Measurements from ENCODE around the gene ARRDC4.

The ARRDC4 gene

GRCh38 chr15:97972366-97972765, 11.9 kb downstream of the ARRDC4 start:
- H3K4me3 ChIP-seq (ENCODE audit: control insufficient read depth, low read depth, low read length): no peak overlapping the region
- TF ChIP-seq CTCF (IDR thresholded peaks at IDR 0.05; ENCODE audit: control insufficient read depth, insufficient read depth, low read depth, low read length, missing control alignments): no peak
- DNase-seq (ENCODE audit: low read depth): no peak

GRCh38 chr15:97976129-97976528, 15.6 kb downstream of the ARRDC4 start:
- no peak for DNase-seq (ENCODE audit: low read depth)
- no peak overlapping the region for H3K4me3 ChIP-seq (ENCODE audit: control insufficient read depth, low read depth, low read length)
- TF ChIP-seq CTCF (IDR thresholded peaks at IDR 0.05; ENCODE audit: control insufficient read depth, insufficient read depth, low read depth, low read length, missing control alignments): no peak

- no peak for TF ChIP-seq CTCF (IDR thresholded peaks at IDR 0.05; ENCODE audit: control insufficient read depth, insufficient read depth, low read depth, low read length, missing control alignments)
- no peak overlapping the region for H3K4me3 ChIP-seq (ENCODE audit: control insufficient read depth, low read depth, low read length)
- DNase-seq (ENCODE audit: low read depth): no peak
These were observed 16.4 kb downstream of the ARRDC4 start for GRCh38 chr15:97976766-97977503.

DNA sequence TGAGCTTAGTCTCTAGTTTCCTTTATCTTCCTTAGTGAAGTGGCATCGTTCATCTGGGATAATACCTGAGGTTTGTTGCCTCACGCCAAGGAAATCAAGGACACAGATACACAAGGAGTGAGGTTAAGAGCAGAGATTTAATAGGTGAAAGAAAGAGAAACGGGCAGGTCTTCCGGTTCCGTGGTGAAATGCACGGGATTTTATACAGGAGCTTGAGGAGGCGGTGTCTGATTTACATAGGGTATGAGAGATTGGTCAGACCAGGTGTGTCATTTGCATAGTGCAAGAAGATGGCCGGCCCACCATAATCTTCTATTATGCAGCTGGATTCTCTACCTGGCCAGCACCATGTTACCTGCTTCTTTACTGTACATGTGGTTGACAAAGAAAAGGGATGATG, 17.2 kb downstream of the ARRDC4 start:
- no peak for DNase-seq (ENCODE audit: low read depth)
- H3K4me3 ChIP-seq (ENCODE audit: control insufficient read depth, low read depth, low read length): no peak overlapping the region
- TF ChIP-seq CTCF (IDR thresholded peaks at IDR 0.05; ENCODE audit: control insufficient read depth, insufficient read depth, low read depth, low read length, missing control alignments): no peak

DNA sequence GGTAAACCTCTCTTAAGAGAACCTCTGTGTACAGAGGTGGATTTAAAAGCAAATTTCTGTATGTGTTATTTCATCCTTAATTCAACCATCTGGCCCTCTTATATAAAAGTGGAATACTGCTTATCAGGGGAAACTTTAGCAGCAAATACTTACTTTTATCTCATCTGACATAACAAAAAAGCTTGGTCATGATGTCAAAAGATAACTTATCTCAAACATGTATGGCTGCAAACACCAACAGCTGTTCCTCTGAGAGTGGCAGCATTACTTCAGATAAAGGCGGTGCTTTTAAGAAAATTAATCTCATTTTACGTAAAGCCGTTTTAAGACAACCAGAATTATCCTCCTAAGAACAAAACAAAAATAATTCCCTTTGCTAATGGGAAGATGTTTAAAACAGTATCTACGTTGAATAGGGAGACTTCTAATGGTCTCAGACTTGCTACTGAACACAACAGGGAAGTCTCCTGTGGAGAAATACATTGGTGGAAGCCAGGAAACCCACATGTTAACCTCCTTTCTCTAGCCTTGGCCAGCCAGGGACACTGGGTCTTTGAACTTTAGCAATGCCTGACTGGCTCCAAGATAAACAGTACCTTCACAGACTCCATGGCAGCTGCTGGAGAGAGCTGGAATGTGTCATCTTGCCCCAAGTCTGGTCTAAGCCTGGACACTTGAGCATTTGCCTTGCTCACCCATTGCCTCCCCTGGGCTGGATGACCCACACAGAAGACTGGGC, 18.1 kb downstream of the ARRDC4 start:
- TF ChIP-seq CTCF (IDR thresholded peaks at IDR 0.05; ENCODE audit: control insufficient read depth, insufficient read depth, low read depth, low read length, missing control alignments): no peak
- DNase-seq (ENCODE audit: low read depth): no peak
- no peak overlapping the region for H3K4me3 ChIP-seq (ENCODE audit: control insufficient read depth, low read depth, low read length)

GRCh38 chr15:97979140-97979520, 18.6 kb downstream of the ARRDC4 start:
- no peak for DNase-seq (ENCODE audit: low read depth)

More at GRCh38 chr15:97979140-97979520, 18.6 kb downstream of the ARRDC4 start:
- no peak overlapping the region for H3K4me3 ChIP-seq (ENCODE audit: control insufficient read depth, low read depth, low read length)
- TF ChIP-seq CTCF (IDR thresholded peaks at IDR 0.05; ENCODE audit: control insufficient read depth, insufficient read depth, low read depth, low read length, missing control alignments): no peak
